GM21717 (cell line): ENCODE results near the gene FEM1B.

ENCODE experiments used
- ATAC-seq: cut with Tn5 transposase; IDR thresholded peaks from one replicate; pipeline ENCODE4 v1.9.1; 2021; ENCODE audit warnings: mild to moderate bottlenecking, moderate library complexity; ENCODE audit not compliant: unreplicated experiment

FEM1B gene

DNA sequence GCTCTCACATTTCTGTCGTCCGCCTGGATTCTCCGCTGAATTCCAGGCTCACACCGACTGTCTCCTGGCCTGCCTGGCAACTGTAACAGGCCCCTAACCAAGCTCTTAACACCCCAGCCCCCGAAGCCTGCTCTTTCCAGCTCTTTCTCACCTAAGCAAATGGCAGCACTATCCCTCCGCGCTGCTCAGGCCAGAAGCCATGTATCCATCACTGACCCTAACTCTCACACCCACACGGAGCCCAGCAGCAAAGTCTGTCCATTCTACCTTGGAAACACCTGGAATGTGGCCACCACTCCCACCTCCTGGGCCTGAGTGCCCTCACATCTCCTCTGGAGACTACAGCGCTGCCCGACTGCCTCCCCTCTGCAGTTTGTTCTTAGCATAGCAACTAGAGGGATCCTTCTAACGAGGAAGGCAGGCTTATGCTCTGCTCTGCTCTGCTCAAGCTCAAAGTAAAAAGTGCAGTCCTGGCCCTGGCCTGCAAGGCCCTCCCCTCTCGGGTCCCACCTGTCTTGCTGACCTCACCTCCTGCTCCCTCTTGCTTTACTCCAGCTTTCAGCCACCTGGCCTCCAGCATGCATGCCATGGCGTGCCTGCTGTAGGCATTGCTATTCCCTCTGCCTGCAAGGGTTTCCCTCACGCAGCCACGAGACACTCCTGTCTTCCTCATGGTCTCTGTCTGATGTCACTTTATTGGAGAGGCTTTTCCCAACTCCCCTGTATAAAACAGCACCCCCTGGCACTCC lies 27.2 kb downstream of the FEM1B start:
- no peak for ATAC-seq

DNA sequence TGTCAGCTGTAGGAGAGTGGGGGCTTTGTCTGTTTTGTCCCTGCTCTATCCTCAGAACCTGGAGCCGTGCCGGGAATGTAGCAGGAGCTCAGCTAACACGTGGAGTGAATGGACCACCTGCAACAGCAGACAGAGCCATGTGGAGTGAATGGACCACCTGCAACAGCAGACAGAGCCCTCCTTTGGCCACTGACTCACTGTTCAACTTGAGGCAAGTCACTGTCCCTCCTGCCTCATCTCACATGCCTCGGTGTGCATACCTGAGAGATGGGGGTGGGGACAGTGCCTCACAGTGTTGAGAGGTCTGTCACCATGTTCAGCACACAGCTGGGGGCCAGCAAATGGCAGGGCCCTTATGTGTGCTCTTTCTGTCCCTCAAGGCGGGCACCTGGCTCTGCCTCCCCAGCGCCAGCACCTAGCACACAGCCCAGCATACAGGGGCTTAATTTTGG lies 27.9 kb downstream of the FEM1B start:
- no peak for ATAC-seq

DNA sequence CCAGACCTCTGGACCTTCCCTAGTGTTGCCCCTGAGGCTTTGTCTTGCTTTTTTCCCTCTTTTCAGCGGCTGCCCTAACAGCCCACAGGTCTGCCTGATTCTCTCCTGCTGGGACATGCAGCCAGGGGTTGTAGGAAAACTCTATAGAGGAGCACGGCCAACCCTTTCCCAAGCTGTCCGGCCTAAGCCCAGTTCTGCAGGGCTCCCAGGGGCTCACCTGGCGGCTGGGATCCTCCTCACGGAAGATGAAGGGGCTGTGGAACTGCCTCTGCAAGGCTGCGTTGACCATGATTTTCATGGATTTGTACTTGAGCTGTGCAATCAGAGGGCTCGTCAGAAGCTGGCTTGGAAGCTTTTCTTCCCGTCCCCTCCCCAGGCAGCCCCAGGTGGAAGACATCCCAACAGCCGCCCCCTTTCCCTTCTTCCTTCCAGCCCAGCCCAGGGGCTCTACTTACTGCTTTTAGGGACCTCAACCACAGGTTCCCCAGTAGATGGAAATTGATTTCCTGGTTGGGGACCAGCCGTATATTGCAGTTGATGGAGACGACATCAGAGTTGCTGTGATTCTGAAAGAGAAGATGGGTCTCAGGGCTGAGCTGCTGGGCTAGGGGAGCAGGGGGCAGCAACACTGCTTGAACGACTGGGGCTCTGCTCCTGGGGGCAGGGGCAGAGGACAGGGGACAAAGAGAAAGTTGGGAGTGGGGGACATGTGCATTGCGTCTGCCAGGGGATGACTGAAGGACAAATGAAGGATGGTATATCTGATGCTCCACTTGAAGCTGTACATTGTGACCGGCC lies 29.8 kb downstream of the FEM1B start:
- no peak for ATAC-seq

DNA sequence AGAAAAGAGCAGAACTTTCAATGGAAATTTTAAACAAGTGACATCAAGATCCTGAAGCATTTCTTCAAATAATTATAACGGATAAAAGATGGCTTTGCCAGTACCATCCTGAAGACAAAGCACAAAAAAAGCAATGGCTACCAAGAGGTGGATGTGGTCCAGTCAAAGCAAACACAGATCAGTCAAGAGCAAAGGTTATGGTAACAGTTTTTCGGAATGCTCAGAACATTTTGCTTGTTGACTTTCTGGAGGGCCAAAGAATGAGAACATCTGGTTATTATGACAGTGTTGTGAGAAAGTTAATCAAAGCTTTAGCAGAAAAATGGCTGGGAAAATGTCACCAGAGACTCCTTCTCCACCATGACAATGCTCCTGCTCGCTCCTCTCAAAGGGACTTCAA lies 31.5 kb downstream of the FEM1B start:
- ATAC-seq = no peak

DNA sequence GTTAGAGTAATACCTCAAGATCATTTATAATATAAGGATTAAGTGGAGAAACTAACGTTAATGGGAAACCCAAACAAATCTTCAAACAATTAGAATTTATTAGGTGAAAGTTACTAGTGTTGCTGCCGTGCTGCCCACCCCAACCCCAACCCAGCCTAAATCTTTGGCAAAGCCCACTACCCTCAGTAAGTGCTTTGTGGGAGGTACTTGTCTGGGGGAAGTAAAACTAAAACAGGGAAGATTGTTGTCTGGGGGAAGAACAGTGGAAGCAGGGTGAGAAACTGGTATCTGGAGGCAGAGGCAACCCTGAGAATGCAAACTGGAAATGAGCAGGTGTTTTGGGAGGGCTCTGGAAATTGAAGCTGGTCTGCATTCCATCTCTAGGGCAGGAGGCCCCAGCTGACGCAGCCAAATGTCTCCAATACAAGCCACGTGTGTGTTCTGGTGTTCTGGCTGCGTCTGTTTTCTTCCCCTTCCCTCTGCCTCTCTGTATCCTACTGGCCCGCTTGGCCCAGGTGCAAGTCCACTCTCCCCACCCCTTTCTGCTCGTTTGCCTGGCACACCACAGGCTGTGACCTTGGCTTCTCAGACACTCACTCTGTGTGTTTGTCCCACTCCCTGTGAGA lies 32.7 kb downstream of the FEM1B start:
- ATAC-seq = no peak

DNA sequence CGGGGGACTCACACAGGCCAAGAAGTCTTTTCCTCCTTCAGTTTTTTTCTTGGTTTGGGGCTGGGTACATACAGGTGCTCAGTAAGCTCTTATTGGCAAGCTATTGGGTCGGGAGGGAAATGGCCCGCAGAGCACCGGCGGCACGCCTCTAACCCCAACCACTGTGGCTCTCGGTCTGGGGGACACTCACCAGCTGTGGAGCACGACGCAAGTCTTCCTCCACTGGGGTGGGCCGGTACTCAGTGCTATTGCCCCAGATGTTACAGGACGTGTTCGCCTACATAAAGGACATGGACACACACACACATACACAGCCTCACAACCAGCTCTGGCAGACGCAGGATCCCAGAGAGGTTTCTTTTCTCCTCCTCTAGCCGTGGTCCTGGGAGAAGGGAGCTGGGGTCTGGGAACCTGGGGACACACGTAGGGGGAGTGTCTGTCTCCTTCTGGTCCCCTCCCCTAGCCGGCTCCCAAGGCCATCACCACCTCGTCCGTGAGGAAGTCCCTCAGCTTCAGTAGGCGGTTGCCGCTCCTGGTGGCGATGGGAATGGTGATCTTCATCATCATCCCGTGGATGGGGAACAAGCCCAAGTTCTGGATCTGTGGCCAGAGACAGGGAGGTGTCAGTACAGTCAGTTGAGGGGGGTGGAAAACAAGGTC lies 33.4 kb downstream of the FEM1B start:
- ATAC-seq = no peak

DNA sequence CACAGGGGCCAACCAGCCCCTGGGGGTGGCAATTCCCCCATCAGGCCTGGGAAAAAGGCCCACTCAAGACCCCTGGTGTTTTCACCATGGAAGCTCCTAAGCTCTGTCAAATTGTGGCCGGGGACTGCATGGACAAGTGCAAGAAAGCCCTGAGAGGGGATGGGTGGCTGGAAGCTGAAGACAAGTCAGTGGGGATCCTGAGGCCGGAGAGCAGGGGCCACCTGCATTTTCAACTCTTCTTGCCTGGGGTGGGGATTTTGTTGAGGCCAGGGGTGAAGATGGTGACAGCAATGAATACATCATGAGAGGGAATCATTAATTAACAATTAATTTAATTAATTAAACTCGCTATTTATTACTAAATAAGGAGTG lies 33.9 kb downstream of the FEM1B start:
- ATAC-seq = no peak

DNA sequence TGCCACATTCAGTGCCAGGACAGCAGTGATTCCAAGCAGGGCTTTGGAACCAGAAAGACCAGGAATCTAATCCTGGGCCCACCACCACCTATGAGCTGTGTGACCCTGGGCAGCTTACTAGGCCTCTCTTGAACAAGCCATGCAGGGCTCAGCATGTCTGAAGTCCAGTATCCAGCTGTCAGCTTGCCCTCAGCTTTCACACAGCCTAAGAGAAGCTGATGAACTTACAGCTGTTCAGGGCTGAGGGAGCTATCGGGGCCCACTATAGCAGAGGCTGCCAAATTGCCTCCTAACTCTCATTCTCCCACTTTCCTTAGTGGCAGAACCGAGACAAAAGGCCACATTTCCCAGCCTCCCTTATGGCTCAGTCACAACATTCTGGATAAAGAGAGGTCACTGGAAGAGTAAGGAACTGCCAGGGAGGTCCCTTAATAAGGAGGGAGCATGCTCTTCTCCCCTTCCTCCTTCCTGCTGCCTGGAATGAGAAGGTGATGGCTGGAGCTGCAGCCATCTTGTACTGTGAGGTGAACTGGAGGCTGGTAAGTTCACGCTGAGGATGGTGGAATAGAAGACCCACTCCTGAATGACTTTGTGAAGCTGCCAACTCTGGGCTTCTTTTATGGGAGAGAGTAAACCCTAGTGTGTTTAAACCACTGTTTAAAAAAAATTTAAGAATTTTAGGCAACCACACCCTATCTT lies 34.5 kb downstream of the FEM1B start:
- ATAC-seq = no peak

DNA sequence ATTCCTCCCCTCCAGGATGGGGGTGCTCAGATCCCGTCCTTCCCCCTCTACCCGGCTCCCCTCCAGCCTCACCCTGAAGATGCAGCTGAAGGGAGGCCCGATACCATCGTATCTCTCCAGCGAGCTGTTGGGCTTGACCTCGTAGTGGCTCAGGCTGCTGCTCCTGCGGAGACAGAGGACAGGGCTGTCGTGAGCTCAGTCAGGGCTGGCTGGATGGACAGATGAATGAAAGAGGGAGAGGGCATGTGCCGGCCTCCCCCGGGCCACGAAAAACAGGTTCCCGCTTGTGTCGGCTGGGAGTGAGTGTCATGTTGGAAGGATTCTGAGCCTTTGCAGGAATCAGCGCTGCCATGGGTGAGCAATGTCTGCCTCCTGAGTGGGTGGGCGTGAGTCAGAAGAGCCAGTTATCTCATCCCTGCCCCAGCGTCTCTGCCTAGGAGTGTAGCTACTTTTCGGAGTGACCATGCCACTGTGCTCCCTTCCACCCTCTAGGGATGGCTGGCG lies 35.2 kb downstream of the FEM1B start:
- no peak for ATAC-seq

DNA sequence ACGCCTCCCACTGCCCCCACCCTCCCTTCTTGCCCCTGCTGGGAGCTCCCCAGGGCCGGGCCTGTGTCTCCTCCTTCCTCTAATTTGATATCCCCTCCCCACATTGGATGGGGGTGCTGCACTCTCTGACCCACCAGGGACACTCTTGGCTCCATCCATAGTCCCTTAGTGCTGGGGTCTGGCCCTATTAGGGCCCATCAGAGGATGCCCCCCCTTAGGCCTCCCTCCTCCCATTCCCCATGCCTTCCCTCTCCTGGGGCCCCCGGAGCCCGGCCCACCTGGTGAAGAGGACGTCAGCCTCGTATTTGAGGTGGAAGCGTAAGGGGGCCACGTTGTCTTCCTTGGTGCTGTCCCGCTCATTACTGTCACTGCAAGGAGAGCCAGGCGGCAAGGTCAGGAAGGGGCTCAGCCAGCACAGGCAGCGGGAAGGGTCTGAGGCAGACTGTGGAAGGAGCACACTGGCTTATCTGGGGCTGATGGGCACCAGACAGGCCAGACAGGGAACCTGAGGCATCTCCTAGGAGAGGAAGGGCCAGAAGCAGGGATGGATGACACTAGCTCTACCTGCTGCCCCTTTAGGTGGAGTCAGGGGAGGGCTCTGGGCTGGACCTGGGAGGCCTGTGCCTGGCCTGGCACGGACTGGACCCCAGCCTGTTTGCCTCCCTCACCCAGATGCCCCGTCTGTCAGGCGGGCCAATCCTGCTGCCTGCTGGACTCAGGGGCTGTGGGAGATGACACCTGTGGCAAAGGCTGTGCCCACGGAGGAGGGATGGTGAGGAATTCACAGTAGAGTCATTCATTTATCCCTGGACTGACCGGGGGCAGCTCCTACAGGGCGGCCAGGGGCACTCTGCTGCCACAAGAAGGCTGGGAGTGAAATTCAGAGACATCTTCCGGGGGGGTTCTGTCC lies 36.2 kb downstream of the FEM1B start:
- no peak for ATAC-seq

DNA sequence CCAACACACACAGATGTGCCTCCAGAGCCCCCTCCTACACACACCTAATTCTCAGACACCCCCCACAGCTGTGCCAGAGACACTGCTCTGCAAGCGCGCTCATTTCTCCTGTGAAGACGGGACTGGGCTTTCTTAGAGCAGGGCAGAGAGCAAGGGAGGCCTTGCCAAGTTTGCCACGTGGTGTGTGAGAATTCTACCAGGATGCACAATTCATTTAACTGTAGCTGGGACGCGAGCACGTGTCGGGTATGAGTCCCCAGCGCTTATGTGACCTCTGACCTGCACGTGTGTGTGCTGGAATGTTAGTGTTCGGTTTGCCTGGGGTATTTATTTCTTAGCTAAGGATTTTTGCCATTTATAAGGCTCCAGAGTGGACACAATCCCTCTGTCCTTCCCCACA lies 37.0 kb downstream of the FEM1B start:
- no peak for ATAC-seq

DNA sequence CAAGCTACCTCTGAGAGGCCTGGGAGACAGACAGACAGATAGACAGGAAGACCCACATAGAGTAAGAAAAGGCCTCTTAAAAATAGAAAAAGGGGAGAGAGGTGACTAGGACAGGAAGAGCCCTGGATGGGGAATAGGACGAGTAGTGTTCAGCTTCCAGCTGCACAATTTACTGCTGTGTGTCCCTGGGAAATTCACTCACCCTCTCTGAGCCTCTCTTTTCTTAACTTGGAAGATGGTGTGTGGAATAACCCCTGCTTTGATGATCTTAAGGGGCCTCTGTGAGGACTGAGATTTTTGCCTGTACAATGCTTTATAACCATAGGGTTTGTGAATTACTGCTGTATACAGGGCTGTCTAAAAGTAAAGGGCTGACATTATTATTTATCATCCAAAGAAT lies 37.5 kb downstream of the FEM1B start:
- no peak for ATAC-seq

DNA sequence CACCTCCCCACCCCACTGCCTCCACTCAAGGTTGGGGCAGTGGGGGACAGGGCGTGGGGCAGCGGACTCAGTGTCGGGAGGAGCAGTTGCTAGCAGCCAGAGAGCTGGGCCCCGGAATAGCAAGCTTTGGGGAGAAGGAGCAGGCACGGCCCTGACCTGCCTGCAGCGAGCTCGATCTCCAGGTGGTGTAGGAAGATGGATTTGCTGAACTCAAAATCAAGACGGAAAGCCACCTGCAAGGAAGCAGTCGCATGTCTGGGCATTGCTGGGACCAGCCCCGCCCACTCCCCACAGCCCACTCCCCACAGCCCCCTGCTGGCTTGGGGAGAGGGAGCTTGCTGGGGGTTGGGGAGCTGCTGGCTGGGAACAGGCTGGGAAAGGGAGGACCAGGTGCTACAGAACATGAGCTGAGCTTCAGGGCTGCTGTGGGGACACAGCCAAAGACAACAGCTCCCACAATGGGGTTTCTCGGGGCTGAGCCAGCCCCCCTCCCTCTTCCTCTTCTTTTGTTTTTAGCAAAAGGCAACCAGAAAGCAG lies 38.0 kb downstream of the FEM1B start:
- no peak for ATAC-seq

DNA sequence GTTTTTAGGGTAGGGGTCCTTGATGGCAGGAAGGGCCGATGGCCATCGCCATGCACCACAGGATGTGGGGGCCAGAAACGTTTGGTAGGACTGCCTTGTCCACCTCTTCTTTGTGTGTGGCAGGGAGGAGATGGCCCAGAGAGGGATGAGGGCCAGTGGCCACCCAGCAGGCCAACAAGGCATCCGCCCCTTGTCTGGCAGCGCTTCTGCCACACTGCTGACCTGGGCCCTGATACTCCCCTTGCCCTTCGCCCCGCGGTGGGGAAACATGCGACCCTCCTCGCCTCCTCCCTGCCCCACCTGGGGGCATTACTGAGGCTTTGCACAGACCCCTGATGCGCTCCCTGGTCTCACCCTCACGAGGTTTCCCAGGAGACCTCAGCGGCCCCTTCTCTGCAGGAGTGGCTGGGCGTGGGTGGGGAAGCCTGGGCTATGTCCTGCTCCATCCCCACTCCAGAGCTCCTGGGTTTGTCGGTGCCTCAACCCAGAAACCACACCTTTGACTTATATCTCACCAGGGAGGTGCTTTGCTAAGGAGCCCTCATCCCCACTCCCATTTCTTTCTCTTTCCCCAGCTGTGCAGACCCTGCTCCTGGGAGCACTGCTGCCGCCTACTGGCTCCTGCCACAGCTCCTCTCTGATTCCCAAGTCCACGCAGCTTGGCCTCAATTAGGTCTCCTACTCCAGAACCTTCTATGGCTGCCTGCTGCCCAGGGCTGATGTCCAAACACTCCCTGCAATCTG lies 38.7 kb downstream of the FEM1B start:
- no peak for ATAC-seq

DNA sequence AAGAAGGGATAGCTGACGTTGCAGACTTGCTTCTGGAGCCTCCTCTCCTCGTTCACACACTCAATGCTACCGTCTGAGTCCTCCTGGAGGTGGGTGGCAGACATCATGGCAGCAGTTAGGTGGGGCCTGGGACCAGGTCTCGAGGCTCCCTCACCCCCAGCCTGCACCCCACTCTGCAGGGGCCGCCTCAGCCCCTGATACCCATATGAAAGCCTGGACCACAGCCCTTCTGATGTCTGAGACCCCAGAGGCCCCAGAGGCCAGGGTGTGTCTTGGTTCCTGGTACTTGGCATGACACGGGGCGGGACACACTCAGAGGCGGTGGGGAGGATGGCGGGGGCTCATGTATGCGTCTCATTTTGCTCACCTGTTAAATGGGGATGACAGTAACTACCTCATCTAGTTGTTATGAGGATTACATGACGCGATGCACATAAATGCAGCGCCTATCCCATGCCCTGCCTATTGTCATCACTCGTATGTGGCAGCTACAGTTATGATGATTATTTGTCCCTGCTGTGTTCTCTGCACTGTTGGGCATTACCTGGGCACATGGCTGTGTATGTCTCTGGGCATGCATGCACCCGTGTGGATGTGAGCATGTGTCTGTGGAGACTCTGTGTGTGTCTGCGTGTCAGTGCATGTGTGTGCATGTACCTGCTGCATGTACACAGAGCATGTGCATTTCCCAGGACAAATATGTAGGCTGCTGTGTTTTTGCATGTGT lies 39.9 kb downstream of the FEM1B start:
- ATAC-seq = no peak

DNA sequence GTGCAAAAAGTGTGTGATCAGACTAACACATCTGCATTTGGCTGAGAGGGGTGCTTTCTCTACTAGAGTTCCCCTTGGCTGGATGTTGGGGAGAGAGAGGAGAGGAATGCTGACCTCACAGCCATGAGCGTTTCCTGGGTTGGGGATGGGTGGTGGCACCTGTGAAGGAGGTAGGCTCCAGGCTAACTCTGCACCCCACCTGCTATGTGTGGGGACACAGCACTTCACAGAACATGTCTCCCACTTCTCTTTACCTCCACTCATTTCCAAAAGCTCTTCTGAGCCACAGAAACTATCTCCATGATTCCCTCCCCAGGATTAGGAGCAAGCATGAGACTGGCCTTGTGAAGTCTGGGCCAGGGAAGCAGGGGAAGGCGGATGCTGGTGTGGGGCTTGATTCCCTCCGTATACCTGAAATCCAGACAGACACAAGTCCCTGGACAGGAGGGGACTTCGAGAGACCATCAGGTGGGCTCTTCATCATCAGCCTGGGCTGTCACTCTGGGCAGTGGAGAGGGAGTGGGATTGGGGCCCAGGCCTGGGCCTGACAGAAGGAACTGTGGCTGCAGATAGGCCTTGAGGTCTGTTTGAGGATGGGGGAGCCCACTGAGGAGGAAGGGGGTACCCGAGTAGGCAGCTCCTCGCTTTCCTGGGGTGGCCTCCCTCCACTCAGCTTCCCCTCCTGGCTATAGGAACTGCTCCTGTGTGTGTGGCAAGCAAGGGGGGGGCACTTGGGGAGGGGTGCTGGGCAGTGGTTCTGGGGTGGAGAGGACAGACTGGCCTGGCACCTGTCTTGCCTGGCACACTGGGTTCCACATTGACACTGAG lies 40.7 kb downstream of the FEM1B start:
- no peak for ATAC-seq
